GM03348 (cell line): ENCODE results near the gene ZNF584.
"Not testable (repeated sequence)": the region's sequence is repeated elsewhere in the genome, so short reads cannot be mapped to it uniquely, and the experiment has no call there.

Source experiments
- DNase-seq: peaks from one replicate; pipeline ENCODE4 v3.0.0; 2012; ENCODE audit warnings: low spot score

The ZNF584 gene

DNA sequence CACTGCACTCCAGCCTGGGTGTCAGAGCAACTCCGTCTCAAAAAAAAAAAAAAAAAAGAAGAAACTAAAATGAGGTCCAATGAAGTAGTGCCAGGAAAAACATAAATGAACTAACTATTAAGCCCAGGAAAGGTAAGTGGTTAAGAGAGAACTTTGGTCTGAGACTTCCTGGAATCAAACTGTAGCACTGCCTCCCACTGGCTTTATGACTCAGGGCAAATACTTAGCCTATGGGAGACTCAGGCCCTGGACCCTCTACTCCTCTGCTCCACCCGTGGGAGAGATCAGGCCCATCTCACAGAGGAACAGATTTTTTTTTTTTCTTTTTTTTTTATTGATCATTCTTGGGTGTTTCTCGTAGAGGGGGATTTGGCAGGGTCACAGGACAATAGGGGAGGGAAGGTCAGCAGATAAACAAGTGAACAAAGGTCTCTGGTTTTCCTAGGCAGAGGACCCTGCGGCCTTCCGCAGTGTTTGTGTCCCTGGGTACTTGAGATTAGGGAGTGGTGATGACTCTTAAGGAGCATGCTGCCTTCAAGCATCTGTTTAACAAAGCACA is 4.5 kb upstream of the ZNF584 start:
- not testable (repeated sequence) for DNase-seq

DNA sequence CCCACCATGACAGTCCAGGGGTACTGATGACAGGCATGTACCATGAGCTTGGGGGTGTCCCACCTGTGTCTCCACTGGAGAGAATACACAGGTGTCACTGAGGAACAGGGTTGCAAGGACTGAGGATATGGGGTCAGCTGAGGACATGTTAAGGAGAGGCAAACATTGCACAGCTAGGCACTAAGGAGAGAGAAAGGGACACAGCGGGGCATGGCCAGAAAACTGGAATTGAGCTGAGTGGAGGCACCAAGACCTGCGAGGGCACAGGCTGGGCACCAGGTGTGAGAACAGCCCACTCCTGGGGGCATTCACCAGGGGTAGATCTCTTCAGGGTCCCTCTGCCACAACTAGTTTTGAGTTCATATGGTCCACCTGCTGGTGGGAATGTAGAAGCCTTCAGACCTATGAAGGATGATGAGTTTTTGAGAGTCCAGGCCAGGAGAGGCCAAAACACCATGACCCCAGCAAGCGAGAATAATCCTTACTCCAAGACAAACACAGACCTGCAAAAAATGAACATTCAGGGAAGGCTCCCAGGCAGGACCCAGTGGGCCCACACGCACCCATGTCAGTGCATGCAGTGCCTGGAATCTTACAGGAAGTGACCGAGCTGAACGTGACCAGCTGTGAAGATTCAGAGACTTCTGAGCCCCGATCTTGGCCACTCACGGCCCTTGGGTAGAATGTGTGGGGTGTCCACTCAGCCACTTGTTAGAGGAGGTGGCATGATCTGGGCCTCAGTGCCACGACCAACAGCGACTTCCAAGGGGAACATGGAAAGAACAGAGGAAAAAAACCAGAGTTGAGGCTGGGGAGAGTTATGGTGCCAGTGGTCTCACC is 1.4 kb upstream of the ZNF584 start:
- DNase-seq = no peak

DNA sequence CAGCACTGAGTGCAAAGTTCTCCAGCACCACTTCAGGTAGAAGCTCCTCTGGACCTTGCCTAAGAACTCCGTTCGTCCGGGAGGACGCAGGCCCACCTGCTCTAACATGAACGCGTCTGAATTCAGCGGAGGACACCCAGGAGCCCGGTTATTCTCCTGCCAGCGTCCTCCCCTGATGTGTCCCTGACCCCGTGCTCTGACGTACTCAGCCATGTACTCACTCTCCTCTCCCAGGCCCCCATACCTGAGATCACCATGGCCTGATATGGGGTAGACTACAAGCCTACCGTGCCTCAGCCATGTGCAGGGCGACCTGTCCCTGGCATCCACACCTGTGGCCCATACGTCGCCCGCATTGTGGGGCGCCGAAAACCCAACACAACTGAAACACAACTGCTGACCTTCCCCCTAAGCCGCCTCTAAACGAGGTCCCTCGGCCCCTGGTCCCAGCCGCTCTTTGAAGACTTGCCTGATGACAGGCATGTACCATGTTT is 744 bp upstream of the ZNF584 start:
- DNase-seq = no peak

DNA sequence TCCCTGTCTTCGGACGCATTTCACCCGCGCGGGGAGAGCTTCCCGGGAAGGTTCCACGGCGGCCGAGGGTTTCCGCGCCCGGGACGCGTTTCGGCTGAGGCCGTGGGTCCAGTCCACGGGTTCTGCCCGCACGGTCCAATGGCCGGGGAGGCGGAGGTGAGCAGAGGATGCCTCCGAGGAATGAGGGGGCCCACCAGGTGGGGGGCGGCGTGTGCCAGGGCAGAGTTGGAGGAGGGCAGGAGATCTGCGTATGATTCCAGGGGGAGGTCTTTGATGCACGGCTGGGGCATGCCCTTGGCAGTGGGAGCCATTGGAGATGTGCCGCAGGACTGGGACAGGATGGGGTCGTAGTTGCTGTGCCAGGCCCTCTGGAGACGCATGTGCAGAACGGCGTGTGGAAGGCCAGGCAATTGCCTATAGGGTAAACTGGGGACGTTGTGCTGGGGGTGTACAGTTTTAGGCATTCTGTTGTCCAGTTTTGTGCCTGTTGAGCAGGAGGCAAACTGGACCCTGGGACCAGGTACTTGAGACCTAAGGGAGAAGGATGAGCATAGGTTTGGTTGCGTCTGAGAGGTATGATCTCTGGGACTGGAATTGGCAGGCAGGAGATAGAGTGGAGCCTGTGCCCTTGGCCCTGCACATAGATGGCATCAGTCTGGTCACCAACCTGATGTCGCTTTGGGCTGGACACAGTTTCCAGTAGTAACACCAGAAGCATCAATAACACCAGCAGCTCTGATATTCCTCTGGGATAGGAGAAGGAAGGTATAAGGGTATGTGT is 751 bp downstream of the ZNF584 start:
- DNase-seq = peak; percentile 40

DNA sequence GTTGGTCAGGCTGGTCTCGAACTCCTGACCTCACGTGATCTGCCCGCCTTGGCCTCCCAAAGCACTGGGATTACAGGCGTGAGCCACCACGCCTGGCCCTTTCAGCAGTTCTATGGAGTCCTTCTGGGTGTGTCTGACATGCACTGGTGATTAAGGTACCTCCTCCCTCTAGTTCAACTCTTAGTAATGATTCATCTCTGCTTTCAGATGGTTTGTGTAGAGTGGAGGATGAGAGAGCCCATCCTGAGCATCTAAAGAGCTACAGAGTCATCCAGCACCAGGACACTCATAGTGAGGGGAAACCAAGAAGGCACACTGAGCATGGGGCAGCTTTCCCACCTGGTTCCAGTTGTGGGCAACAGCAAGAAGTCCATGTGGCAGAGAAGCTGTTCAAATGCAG is 8.2 kb downstream of the ZNF584 start:
- DNase-seq = no peak

DNA sequence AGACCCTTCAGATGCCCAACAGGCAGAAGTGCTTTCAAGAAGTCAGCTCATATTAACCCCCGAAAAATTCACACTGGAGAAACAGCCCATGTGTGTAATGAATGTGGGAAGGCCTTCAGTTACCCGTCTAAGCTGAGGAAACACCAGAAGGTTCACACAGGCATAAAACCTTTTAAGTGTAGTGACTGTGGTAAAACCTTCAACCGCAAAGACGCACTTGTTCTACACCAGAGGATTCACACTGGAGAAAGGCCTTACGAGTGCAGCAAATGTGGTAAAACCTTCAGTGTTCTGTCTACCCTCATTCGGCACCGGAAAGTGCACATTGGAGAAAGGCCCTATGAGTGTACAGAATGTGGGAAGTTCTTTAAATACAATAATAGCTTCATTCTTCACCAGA is 8.6 kb downstream of the ZNF584 start:
- no peak for DNase-seq

DNA sequence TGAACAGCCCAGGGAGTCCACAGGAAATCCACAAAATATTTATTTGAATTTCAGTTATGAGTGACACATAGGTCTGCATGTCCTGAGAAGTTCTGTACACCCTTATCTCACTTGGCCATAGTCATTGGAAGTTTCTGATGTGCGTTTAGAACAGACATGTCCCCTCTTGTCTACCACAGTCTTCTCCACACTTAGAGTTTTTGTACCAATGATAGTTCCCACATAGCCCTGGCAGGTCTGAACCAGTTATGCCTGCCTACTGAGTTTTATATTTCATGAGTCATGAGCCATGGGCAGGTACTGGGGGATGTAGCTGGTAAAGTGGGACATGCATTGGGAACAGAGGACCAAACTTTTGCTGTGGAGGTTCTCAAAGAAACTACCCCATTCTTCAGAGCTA is 20.2 kb downstream of the ZNF584 start:
- no peak for DNase-seq

DNA sequence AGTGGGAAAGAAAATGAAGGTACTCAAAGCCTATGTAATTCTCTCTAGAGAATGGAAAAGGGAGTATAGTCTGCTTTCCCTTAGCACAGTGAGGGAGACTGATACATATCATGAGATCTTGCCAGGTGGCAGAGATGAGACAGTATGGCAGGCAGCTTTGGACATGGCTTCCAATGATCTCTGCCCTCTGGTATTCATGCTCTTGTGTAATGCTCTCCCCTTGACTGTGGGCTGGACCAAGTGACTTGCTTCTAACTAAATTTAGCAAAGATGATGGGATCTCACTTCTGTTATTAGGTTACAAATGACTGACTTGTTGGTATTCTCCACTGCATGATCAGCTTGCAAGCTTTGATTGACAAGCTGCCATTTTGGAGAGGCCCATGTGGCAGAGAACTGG is 21.3 kb downstream of the ZNF584 start:
- DNase-seq = no peak

DNA sequence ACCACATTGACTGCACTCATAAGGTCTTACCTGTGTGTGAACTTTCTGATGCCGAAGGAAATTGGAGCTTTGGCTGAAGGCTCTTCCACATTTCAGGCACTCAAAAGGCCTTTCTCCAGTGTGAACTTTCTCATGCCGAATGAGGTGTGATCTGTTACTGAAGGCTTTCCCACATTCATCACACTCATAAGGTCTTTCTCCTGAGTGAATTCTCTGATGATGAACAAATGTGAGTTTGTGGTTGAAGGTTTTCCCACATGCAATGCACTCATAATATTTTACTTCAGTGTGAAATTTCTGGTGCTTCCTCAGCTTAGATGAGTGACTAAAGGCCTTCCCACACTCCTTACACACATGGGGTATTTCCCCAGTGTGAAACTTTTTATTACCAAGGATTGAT is 25.8 kb downstream of the ZNF584 start:
- no peak for DNase-seq

DNA sequence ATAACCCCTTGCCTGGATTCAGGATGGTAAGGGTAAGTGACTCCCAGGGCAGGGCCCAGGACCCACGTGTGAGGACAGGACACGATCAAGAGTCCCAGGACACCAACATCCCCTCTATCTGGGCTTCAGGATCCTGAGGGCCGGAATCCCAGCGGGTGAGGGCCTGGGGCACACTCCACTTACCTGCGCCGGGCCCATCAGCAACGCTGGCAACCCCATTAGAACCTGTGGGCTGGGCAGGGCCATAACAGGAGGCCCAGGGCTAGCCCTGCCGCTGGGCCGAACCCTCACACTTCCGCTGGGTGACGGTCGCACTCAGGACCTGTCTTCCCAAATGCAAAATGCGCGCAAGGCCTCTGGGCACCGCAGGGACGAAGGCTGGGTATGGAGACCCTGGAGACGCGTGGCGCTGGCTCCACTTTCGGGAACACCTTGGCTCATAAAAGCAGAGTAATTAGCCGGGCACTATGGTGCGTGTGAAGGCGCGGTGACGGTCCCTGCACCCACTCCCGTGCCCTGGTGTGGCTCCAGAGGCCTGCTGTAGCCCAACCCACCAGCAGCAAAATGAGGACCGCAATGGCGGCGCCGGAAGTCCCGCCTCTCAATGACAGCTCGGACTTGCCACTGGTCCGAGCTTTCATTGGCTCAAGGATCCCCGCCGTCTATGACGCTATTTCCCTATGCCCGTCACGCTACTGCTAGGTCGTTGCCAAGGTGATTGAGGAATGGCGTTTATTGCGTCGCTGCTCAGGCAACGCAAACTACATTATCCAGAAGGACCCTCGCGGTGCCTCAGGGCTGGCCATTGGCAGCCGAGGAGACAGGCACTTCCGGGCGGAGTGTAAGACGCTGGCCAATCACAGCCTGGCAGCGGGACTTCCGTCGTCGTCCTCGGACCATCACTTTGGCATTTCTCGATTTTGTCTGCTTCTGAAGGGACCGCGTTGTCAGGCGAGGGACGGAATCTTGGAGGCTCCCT is 31.4 kb downstream of the ZNF584 start, which contains the start of gene ZNF132:
TSS of gene ZNF132 (minus strand) at position 578 of the 979 bp plus-strand sequence. CDS start at position 246, 332 bp downstream.
- DNase-seq = peak; percentile 98

DNA sequence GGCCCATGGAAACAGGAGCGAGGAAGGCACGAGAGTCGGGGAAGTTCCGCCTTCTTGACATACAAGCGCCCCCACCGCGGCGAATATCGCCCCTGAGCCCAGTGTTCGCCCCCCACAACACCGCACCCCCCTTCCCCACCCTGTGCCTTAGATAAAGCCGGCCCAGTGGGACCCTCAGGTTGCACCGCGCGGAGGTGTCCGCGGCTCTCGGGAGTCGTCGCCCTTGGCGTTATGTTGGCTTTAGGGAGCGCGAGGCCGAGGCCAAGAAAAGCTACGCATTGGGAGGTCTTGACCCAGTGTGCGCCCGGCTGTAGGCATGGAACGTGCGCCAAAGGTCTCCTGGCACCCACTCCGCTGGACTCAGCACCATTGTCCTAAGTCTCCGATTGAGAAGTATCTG is 32.1 kb downstream of the ZNF584 start:
- DNase-seq = no peak

DNA sequence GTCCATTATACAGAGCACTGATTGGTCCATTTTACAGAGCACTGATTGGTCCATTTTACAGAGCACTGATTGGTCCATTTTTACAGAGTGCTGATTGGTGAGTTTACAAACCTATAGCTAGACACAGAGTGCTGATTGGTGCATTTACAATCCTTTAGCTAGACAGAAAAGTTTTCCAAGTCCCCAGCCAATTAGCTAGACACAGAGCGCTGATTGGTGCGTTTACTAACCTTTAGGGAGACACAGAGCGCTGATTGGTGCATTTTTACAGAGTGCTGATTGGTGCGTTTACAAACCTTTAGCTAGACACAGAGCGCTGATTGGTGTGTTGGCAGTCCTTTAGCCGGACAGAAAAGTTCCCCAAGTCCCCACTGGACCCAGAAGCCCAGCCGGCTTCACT is 34.5 kb downstream of the ZNF584 start:
- DNase-seq = not testable (repeated sequence)

DNA sequence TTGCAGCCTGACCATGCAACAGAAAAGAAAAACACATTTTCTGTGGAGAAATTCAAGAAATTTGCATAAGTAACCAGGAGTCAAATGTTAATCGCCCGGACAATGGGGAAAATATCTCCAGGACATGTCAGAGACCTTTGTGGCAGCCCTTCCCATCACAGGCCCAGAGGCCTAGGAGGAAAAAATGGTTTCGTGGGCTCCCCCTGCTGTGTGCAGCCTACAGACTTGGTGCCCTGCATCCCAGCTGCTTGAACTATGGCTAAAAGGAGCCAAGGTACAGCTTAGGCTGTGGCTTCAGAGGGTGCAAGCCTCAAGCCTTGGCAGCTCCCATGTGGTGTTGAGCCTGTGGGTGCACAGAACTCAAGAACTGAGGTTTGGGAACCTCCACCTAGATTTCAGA is 40.4 kb downstream of the ZNF584 start:
- not testable (repeated sequence) for DNase-seq

DNA sequence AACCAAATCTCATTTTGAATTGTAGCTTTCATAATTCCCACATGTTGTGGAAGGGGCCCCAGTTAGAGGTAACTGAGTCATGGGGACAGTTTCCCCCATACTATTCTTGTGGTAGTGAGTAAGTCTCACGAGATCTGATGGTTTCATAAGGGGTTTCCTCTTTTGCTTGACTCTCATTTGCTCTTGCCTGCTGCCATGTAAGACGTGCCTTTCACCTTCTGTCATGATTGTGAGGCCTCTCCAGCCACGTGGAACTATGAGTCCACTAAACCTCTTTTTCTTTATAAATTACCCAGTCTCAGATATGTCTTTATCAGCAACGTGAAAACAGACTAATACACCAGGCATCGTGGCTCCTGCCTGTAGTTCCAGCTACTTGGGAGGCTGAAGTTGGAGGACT is 41.5 kb downstream of the ZNF584 start:
- DNase-seq = not testable (repeated sequence)

DNA sequence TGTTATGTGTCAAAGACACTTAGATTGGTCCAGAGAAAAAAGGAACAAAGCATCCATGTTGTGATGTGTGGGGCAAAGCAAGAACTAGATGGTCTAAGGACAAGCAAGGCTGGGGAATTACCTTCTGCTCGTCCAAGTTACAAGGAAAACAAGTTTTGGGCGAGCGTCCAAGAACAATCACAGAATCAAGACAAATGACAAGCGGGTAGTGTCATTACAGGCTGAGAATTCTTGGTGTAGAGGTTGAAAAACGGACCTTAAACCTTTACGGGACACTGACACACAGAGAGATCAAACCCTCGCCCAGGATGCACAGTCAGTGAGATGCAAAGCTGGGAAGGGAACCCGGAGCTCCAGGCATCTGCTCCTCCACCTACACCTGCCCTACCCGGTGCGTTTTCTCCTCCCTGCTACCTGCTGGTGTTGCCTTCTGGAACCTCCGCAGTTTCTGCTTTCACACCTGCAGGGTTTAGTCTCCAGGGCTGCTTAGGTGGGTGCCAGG is 42.5 kb downstream of the ZNF584 start:
- no peak for DNase-seq

DNA sequence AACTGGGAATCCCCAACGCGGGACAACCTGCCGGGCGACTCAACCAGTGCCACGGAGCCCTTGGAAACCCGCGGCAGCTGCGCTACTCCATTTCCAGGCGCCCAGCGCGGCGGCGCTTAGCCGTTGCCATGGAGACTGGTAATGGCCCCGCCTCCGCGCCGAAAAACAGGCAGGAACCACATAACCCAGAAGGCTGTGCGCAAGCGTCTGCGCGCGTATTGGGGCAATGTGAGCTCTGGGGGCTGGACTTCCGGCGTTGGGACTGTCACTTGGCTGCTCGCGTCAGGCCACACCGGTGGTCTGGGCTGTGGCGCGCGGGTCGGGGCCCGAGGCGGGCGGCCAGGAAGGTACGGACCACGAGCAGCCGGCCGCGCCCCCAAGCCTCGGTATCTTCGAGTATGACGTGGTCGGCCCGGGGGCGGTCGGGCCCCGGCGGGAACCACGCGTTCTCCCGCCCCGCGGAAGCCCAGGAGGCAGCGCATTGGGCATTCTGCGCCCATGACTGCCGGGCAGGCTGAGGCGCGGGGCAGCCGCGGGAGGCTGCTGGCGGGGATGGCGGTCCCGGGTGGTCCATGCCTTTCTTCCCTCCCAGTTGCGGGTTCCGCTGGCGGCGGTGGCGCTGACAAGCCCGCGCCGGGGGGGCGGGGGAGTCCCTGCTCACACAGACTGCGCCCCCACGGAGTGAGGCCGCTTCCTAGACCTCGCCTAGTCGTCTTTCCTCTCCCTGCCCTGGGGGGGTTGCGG is 43.1 kb downstream of the ZNF584 start, which contains the start of gene ZNF324B:
TSS of gene ZNF324B (plus strand) at position 265 of the 744 bp plus-strand sequence. CDS start 2,080 bp downstream, outside the sequence.
- DNase-seq = peak; percentile 96

DNA sequence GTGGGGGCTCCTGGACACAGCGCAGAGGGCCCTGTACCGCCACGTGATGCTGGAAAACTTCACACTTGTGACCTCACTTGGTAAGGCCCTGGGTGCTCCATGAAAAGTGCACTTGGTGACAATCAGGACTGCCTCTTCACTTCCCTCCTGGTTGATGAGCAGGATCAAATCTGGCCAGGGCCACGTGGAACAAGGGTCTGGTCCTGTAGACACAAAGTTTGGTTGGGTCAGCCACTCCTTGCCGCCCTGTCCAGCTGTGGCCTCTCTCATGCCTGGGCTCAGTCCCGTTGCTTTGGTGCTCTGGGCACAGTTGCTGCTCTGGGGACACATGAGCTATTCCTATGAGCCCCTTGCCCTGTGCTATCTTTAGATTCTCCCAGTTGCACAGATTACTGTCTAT is 45.3 kb downstream of the ZNF584 start:
- DNase-seq = no peak

DNA sequence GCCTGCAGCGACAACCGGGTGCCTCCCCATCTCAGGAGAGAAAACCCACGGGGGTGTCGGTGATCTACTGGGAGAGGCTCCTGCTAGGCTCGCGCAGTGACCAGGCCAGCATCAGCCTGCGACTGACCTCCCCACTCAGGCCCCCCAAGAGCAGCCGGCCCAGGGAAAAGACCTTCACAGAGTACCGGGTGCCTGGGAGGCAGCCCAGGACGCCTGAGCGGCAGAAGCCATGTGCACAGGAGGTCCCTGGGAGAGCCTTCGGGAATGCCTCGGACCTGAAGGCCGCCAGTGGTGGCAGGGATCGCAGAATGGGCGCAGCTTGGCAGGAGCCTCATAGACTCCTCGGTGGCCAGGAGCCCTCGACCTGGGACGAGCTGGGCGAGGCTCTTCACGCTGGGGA is 46.9 kb downstream of the ZNF584 start:
- no peak for DNase-seq

DNA sequence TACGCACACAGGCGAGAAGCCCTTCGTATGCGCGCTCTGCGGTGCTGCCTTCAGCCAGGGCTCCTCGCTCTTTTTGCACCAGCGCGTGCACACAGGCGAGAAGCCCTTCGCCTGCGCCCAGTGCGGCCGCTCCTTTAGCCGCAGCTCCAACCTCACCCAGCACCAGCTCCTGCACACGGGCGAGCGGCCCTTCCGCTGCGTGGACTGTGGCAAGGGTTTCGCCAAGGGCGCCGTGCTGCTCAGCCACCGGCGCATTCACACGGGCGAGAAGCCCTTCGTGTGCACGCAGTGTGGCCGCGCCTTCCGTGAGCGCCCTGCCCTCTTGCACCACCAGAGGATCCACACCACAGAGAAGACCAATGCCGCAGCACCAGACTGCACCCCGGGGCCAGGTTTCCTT is 47.7 kb downstream of the ZNF584 start:
- no peak for DNase-seq

DNA sequence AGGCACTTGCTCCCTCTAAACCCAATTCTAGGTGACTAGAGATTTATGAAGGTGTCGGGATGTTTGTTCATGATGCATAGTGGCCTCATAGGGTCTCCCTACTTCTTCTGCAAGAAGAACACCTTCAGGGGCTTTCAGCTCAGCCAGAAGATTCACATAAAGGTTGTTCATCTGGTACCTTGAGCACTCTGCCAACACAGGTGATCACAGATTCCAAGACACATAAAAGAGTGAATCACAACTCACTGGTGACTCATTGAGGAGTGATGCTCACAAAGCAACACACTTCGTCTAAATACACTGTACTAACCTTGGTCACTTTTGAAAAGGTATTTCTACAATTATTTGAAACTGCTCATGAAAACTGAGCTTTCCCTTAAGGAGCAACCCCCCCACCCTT is 51.6 kb downstream of the ZNF584 start:
- DNase-seq = no peak
